ENCODE measurements around the gene NOX4. TPM values are rescaled to one million over a fixed set of nuclear protein-coding genes. Genes with fewer than 3 reads are reported as not detected.

The NOX4 gene
- total and polyA plus RNA-seq, 2 of the 8 experiments (the other 6 are each of a cell fraction or from before 2014, with no cell fraction given), result 2.0 to 2.3 TPM

- no peak for DNase-seq (ENCODE audit: low read depth in 1 of 2, low spot score in 2 of 2)
- TF ChIP-seq TAF7 (optimal IDR thresholded peaks at IDR 0.05; ENCODE audit: borderline replicate concordance, low read depth, low read length), result no peak
- no peak for TF ChIP-seq E2F6 (IDR thresholded peaks at IDR 0.05)
- H3K9ac ChIP-seq (replicated peaks in 1 of 4; ENCODE audit: extremely low read depth in 1 of 4, low read depth in 3 of 4, low read length in 3 of 4), result no peak overlapping the region
These were observed 30.6 kb upstream of the NOX4 start for GRCh38 chr11:89521792-89522191.

More at GRCh38 chr11:89521792-89522191, 30.6 kb upstream of the NOX4 start:
- CTCF ChIA-PET (ENCODE audit: partially characterized antibody), result no interaction called here
- Histone ChIP-seq H3K9me3 (ENCODE audit: insufficient read depth in 2 of 2, low read depth in 1 of 2, low read length in 1 of 2) (no peaks in the 10 kb centered on the region), H4K8ac (ENCODE audit: extremely low read depth, insufficient read depth, low read length) (no peak overlapping the region), H2BK5ac (ENCODE audit: low read depth, low read length) (no peak overlapping the region), H3K27me3 (replicated peaks in 1 of 4; ENCODE audit: control insufficient read depth in 3 of 4, extremely low read depth in 1 of 4, insufficient read depth in 3 of 4, low read length in 3 of 4) (no peaks in the 10 kb centered on the region), H3K23me2 (ENCODE audit: low read depth, low read length) (no peaks in the 10 kb centered on the region), H3K4ac (replicated peaks; ENCODE audit: insufficient read length, low read depth, low read length) (no peak overlapping the region), H3K56ac (replicated peaks; ENCODE audit: insufficient read length, low read depth, low read length) (no peak overlapping the region), H3K79me1 (ENCODE audit: low read depth, low read length) (no peaks in the 10 kb centered on the region), H3K4me2 (ENCODE audit: insufficient read depth in 1 of 2, low read depth in 2 of 2, low read length in 2 of 2) (no peak overlapping the region), H2BK15ac (ENCODE audit: low read length) (no peak overlapping the region), H4K5ac (ENCODE audit: insufficient read length, low read depth, low read length) (no peak overlapping the region), H2AFZ (ENCODE audit: low read length) (no peak overlapping the region), H3K14ac (ENCODE audit: insufficient read length) (no peak overlapping the region), H3K27ac (ENCODE audit: low read depth, low read length) (no peak overlapping the region), H3K36me3 (ENCODE audit: control insufficient read depth in 2 of 4, insufficient read depth in 4 of 4, low read length in 3 of 4) (no peaks in the 10 kb centered on the region), H3K79me2 (ENCODE audit: control insufficient read depth in 1 of 2, insufficient read depth in 2 of 2, low read length in 2 of 2) (no peaks in the 10 kb centered on the region), H2BK12ac (ENCODE audit: low read depth, low read length) (no peak overlapping the region), H3K4me3 (ENCODE audit: extremely low read depth in 1 of 4, insufficient read depth in 2 of 4, low read depth in 3 of 4, low read length in 4 of 4) (no peak overlapping the region), H2BK20ac (ENCODE audit: low read length) (no peak overlapping the region), H3K4me1 (replicated peaks in 1 of 4; ENCODE audit: control insufficient read depth in 3 of 4, insufficient read depth in 4 of 4, low read length in 3 of 4) (no peaks in the 10 kb centered on the region), H3K23ac (ENCODE audit: insufficient read length) (no peak overlapping the region), H2BK120ac (replicated peaks; ENCODE audit: low read depth, low read length) (no peak overlapping the region), H2AK5ac (ENCODE audit: low read depth, low read length) (no peak overlapping the region), H4K91ac (replicated peaks; ENCODE audit: insufficient read length, low read length) (no peak overlapping the region), H3K18ac (ENCODE audit: extremely low read depth, low read length) (no peak overlapping the region), H4K20me1 (replicated peaks in 1 of 2; ENCODE audit: control insufficient read depth in 1 of 2, insufficient read depth in 2 of 2, low read length in 2 of 2) (no peaks in the 10 kb centered on the region)
- POLR2A ChIA-PET (ENCODE audit: partially characterized antibody), result no interaction called here
- no peak for FAIRE-seq
- WGBS, 2 experiments (ENCODE audit: extremely low coverage in 1 of 2, insufficient coverage in 1 of 2, insufficient read length in 1 of 2, insufficient replicate concordance in 2 of 2, low coverage in 1 of 2, low lambda C conversion rate in 2 of 2, missing lambda C conversion rate in 1 of 2), result 94% methylated on average over 1 of the region's 1 CpG; no CpG with 5 or more reads in 1 of the 2 experiments

Data from H1 (cell line).